22Rv1 (cell line): Measurements from ENCODE around the gene STX2.

ENCODE experiments used
- H3K27ac ChIP-seq: fragments of 450-650 bp; 2 replicates; pipeline ENCODE4 v1.5.1; 2017
- CTCF ChIP-seq: fragments of 450-650 bp; IDR thresholded peaks from 2 replicates; pipeline ENCODE4 v1.5.1; 2017; ENCODE audit warnings: mild to moderate bottlenecking
- ZFX ChIP-seq: fragments of 450-650 bp; IDR thresholded peaks from 2 replicates; pipeline ENCODE4 v1.6.1; 2017; ENCODE audit warnings: antibody characterized with exemption, borderline replicate concordance

STX2 gene

GRCh38 chr12:130745921-130746320 is 93.1 kb downstream of the STX2 start:
- H3K27ac ChIP-seq = no peak overlapping the region
- no peak for TF ChIP-seq ZFX
- TF ChIP-seq CTCF = no peak

- TF ChIP-seq CTCF (no peak), ZFX (no peak)
- no peak overlapping the region for H3K27ac ChIP-seq
These were observed 94.8 kb downstream of the STX2 start for GRCh38 chr12:130744274-130744673.

- no peak overlapping the region for H3K27ac ChIP-seq
- TF ChIP-seq ZFX (no peak), CTCF (no peak)
These were observed 95.4 kb downstream of the STX2 start for GRCh38 chr12:130743606-130744005.

- no peak overlapping the region for H3K27ac ChIP-seq
- TF ChIP-seq CTCF (no peak), ZFX (no peak)
These were observed 95.9 kb downstream of the STX2 start for GRCh38 chr12:130743176-130743575.

- H3K27ac ChIP-seq = no peak overlapping the region
- no peak for TF ChIP-seq ZFX
- TF ChIP-seq CTCF = no peak
These were observed 96.3 kb downstream of the STX2 start for GRCh38 chr12:130742716-130743115.

- TF ChIP-seq CTCF = no peak
- no peak for TF ChIP-seq ZFX
- H3K27ac ChIP-seq = no peak overlapping the region
These were observed 96.9 kb downstream of the STX2 start for GRCh38 chr12:130742112-130742511.
